D721Med (cell line): Measurements from ENCODE around the gene KRTAP9-8.
"Not testable (repeated sequence)": the region's sequence is repeated elsewhere in the genome, so short reads cannot be mapped to it uniquely, and the experiment has no call there.

Source experiments
- DNase-seq: peaks from one replicate; pipeline ENCODE4 v3.0.0; 2011; ENCODE audit warnings: low spot score; ENCODE audit not compliant: insufficient read length
- FAIRE-seq: peaks from 2 replicates; lab custom pipeline; 2011; peaks lifted over from hg19 to GRCh38; lab: Jason Lieb, UNC
- TF ChIP-seq, protein P1 (sequence below): IDR thresholded peaks from 2 replicates; pipeline ENCODE4 v1.5.1; 2012; ENCODE audit warnings: mild to moderate bottlenecking, control low read depth; ENCODE audit not compliant: insufficient read depth; ENCODE audit errors: missing control alignments

KRTAP9-8 gene

DNA sequence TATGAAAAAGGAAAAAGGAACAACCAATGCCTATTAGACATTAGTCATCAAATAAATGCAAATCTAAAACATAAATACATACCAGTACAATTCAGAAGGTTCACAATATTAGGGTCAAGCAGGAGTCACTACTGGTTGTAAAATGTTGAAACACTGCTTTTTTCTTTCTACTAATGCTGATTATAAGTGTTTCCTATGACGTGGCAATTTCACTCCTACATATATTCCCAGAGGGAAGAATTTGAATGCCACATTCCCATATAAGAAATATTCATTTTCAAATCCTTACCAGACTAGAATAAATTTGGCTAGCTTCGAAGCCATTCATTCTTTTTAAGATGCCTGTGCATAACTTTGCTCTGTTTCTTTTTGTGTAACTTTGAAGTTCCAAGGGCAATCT, 14.0 kb upstream of the KRTAP9-8 start:
- TF ChIP-seq, protein P1, sequence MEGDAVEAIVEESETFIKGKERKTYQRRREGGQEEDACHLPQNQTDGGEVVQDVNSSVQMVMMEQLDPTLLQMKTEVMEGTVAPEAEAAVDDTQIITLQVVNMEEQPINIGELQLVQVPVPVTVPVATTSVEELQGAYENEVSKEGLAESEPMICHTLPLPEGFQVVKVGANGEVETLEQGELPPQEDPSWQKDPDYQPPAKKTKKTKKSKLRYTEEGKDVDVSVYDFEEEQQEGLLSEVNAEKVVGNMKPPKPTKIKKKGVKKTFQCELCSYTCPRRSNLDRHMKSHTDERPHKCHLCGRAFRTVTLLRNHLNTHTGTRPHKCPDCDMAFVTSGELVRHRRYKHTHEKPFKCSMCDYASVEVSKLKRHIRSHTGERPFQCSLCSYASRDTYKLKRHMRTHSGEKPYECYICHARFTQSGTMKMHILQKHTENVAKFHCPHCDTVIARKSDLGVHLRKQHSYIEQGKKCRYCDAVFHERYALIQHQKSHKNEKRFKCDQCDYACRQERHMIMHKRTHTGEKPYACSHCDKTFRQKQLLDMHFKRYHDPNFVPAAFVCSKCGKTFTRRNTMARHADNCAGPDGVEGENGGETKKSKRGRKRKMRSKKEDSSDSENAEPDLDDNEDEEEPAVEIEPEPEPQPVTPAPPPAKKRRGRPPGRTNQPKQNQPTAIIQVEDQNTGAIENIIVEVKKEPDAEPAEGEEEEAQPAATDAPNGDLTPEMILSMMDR, result no peak
- FAIRE-seq (no peak), DNase-seq (no peak)

DNA sequence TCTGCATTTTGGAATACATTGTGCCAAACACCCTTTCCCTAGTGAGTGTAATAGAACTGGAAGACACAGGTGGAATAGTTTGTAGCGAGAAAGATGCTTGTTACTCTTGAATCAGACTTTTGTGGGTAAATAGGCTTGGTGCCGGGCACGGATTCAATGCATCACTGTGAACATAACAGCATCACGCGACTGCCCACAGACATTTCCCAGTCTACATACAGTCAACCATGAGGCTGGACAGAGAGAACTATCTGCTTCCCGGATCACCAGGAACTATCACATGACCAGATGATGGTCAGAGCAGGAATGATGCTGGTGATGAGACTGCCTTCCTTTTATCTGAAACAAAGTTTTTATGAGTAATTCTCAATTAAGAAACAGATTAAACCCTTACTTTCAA, 11.7 kb upstream of the KRTAP9-8 start:
- TF ChIP-seq, protein P1, result no peak
- DNase-seq (no peak), FAIRE-seq (no peak)

DNA sequence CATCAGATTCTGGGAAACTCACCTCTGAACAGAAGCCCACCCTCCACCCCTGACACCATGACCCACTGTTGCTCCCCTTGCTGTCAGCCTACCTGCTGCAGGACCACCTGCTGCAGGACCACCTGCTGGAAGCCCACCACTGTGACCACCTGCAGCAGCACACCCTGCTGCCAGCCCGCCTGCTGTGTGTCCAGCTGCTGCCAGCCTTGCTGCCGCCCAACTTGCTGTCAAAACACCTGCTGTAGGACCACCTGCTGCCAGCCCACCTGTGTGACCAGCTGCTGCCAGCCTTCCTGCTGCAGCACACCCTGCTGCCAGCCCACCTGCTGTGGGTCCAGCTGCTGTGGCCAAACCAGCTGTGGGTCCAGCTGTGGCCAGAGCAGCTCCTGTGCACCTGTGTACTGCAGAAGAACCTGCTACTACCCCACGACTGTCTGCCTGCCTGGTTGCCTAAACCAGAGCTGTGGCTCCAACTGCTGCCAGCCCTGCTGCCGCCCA, 11.2 kb upstream of the KRTAP9-8 start, which contains the start of gene KRTAP9-2:
TSS of gene KRTAP9-2 (plus strand) at position 51 of the 498 bp plus-strand sequence. CDS start at position 58, 7 bp downstream.
- FAIRE-seq, result not testable (repeated sequence)

DNA sequence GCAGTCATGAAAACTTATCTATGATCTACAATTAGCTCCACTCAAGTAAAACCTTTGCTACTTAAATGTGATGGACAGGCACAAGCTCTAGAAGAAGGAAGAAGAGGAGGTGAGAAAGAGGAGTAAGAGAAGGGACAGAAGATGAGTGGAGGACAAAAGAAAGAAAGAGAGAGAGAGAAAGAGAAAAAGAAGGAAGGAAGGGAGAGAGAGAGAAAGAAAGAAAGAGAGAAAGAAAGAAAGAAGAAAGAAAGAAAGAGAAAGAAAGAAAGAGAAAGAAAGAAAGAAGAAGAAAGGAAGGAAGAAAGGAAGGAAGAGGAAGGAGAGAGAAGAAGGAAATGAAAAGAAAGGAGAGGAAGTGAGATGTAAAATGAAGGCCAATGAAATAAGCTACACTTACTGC, 7.7 kb upstream of the KRTAP9-8 start:
- DNase-seq (no peak), FAIRE-seq (no peak)
- TF ChIP-seq, protein P1, result no peak

More for the DNA sequence above, 11.2 kb upstream of the KRTAP9-8 start, which contains the start of gene KRTAP9-2:
- not testable (repeated sequence) for DNase-seq

DNA sequence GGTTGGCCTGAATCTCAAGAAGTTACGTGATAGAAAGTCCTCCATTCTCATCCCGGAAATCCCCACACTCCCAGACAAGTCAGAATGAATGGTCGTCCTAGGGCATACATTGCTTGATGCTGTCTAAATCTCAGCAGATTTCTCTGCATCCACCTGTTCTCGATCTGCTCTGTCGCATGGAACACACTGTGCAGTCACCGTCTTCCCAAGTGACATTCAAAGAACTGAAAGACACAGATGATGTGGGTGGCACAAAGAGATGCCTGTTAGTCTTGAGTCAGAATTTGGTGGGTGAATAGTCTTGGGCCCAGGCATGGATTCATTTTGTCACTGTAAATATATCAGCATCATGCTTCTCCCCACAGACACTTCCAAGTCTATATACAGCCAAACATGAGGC, 6.1 kb upstream of the KRTAP9-8 start:
- FAIRE-seq (no peak), DNase-seq (no peak)
- TF ChIP-seq, protein P1, result no peak

DNA sequence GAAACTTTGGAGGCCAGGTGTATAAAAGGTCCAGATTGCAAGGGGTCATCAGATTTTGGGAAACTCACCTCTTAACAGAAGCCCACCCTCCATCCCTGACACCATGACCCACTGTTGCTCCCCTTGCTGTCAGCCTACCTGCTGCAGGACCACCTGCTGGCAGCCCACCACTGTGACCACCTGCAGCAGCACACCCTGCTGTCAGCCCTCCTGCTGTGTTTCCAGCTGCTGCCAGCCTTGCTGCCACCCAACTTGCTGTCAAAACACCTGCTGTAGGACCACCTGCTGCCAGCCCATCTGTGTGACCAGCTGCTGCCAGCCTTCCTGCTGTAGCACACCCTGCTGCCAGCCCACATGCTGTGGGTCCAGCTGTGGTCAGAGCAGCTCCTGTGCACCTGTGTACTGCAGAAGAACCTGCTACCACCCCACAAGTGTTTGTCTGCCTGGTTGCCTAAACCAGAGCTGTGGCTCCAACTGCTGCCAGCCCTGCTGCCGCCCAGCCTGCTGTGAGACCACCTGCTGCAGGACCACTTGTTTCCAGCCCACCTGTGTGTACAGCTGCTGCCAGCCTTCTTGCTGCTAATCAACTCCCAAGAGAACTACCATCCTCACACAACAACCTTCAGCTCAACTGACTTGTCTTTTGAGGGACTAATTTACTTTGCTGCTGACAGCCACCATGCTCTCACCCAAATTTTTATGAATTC, 5.2 kb upstream of the KRTAP9-8 start, which contains the start of gene KRTAP9-3:
TSS of gene KRTAP9-3 (plus strand) at position 51 of the 707 bp plus-strand sequence. CDS start at position 104, 53 bp downstream.
- not testable (repeated sequence) for FAIRE-seq, DNase-seq

DNA sequence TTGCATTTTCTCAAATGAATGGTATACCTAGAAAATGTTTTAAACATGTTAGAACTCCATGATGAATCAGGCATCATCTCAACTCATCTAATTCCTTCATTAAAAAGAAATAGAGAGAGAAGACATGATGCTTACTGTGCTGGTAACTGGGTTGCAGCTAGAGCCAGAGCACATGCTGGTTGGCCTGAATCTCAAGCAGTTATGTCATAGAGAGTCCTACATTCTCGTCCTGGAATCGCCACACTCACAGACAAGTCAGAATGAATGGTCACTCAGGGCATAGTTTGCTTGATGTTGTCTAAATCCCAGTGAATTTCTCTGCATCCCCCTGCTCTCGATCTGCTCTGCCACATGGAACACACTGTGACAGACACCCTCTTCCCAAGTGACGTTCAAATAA, 683 bp upstream of the KRTAP9-8 start:
- not testable (repeated sequence) for DNase-seq, FAIRE-seq

DNA sequence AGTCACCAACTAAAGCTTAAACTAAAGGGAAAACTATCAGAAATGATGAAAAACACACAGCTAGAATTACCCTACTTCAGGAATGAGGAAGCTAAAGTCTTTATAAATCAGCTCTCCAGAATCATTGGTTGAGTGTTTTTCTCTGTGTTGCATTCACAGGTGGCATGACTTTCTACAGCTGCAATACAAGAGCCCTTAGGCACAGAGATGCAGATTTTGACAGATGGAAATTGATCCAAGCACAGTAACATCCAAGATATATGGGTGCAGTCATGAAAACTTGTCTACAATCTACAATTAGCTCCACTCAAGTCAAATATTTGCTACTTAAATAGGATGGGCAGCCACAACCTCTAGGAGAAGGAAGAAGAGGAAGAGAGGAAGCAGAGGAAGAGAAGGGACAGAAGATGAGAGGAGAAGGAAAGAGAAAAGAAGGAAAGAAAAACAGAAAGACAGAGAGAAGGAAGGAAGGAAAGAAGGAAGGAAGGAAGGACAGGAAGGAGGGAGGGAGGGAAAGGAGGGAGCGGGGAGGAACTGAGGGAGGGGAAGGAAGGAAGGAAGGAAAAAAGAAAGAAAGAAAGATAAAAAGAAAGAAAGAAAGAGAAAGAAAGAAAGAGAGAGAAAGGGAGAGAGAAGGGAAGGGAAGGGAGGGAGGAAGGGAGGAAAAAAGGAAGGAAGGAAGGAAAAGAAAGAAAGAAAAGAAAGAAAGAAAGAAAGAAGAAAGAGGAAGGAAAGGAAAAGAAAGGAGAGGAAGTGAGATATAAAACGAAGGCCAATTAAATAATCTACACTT, 9.4 kb downstream of the KRTAP9-8 start:
- DNase-seq, FAIRE-seq: not testable (repeated sequence)

DNA sequence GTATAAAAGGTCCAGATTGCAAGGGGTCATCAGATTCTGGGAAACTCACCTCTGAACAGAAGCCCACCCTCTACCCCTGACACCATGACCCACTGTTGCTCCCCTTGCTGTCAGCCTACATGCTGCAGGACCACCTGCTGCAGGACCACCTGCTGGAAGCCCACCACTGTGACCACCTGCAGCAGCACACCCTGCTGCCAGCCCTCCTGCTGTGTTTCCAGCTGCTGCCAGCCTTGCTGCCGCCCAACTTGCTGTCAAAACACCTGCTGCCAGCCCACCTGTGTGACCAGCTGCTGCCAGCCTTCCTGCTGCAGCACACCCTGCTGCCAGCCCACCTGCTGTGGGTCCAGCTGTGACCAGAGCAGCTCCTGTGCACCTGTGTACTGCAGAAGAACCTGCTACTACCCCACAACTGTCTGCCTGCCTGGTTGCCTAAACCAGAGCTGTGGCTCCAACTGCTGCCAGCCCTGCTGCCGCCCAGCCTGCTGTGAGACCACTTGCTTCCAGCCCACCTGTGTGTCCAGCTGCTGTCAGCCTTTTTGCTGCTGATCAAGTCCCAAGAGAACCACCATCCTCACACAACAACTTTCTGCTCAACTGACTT, 11.9 kb downstream of the KRTAP9-8 start, which contains the start of gene KRTAP9-4:
TSS of gene KRTAP9-4 (plus strand) at position 51 of the 604 bp plus-strand sequence. CDS start at position 85, 34 bp downstream.
- not testable (repeated sequence) for FAIRE-seq

More for the DNA sequence above, 11.9 kb downstream of the KRTAP9-8 start, which contains the start of gene KRTAP9-4:
- not testable (repeated sequence) for DNase-seq
